ENCODE results near the gene SVIL.
"Not testable (repeated sequence)": the region's sequence is repeated elsewhere in the genome, so short reads cannot be mapped to it uniquely, and the experiment has no call there.

SVIL gene

GRCh38 chr10:29522918-29523317 is 111.9 kb downstream of the SVIL start:
- no peak for TF ChIP-seq CTCF (IDR thresholded peaks at IDR 0.05; ENCODE audit: low read length, missing control alignments)
- H3K4me3 ChIP-seq (replicated peaks; ENCODE audit: low read depth, low read length), result no peak overlapping the region

GRCh38 chr10:29522061-29522855 is 112.5 kb downstream of the SVIL start:
- TF ChIP-seq CTCF (IDR thresholded peaks at IDR 0.05; ENCODE audit: low read length, missing control alignments), result no peak
- no peak overlapping the region for H3K4me3 ChIP-seq (replicated peaks; ENCODE audit: low read depth, low read length)
- DNase-seq (ENCODE audit: low read depth), result no peak

More at GRCh38 chr10:29522918-29523317, 111.9 kb downstream of the SVIL start:
- no peak for DNase-seq (ENCODE audit: low read depth)

- H3K4me3 ChIP-seq (replicated peaks; ENCODE audit: low read depth, low read length), result no peak overlapping the region
- TF ChIP-seq CTCF (IDR thresholded peaks at IDR 0.05; ENCODE audit: low read length, missing control alignments), result no peak
- DNase-seq (ENCODE audit: low read depth), result no peak
Observed at GRCh38 chr10:29519659-29520058, 115.1 kb downstream of the SVIL start.

GRCh38 chr10:29517352-29517923 is 117.3 kb downstream of the SVIL start:
- H3K4me3 ChIP-seq (replicated peaks; ENCODE audit: low read depth, low read length), result no peak overlapping the region
- DNase-seq (ENCODE audit: low read depth), result peak; percentile 53
- TF ChIP-seq CTCF (IDR thresholded peaks at IDR 0.05; ENCODE audit: low read length, missing control alignments), result peak; percentile 69

GRCh38 chr10:29516309-29516932 is 118.3 kb downstream of the SVIL start:
- not testable (repeated sequence) for DNase-seq (ENCODE audit: low read depth); H3K4me3 ChIP-seq (replicated peaks; ENCODE audit: low read depth, low read length)

- not testable (repeated sequence) for H3K4me3 ChIP-seq (replicated peaks; ENCODE audit: low read depth, low read length); DNase-seq (ENCODE audit: low read depth)
Observed at GRCh38 chr10:29515879-29516278, 118.9 kb downstream of the SVIL start.

GRCh38 chr10:29515104-29515503 is 119.7 kb downstream of the SVIL start:
- DNase-seq (ENCODE audit: low read depth); H3K4me3 ChIP-seq (replicated peaks; ENCODE audit: low read depth, low read length): not testable (repeated sequence)

GRCh38 chr10:29514306-29514705 is 120.5 kb downstream of the SVIL start:
- no peak overlapping the region for H3K4me3 ChIP-seq (replicated peaks; ENCODE audit: low read depth, low read length)
- no peak for TF ChIP-seq CTCF (IDR thresholded peaks at IDR 0.05; ENCODE audit: low read length, missing control alignments)
- no peak for DNase-seq (ENCODE audit: low read depth)

Data from fibroblast of pulmonary artery (primary cell).